ENCODE data around the gene F7.
"Not testable (repeated sequence)": the region's sequence is repeated elsewhere in the genome, so short reads cannot be mapped to it uniquely, and the experiment has no call there.

Gene F7

GRCh38 chr13:113153810-113154748, 48.5 kb downstream of the F7 start:
- DNase-seq (ENCODE audit: low read depth) = no peak

GRCh38 chr13:113155201-113155600, 49.6 kb downstream of the F7 start:
- no peak for DNase-seq (ENCODE audit: low read depth)

- no peak for DNase-seq (ENCODE audit: low read depth)
Observed at GRCh38 chr13:113155982-113156655, 50.5 kb downstream of the F7 start.

GRCh38 chr13:113157206-113157928, 51.8 kb downstream of the F7 start:
- DNase-seq (ENCODE audit: low read depth) = no peak

- no peak for DNase-seq (ENCODE audit: low read depth)
Observed at GRCh38 chr13:113157929-113158747, 52.5 kb downstream of the F7 start, which contains the start of gene PROZ. PROZ (plus strand) TSS chr13:113158648; CDS start chr13:113158661, 13 bp downstream.

- DNase-seq (ENCODE audit: low read depth) = no peak
Observed at GRCh38 chr13:113158946-113159345, 53.4 kb downstream of the F7 start.

GRCh38 chr13:113159701-113160100, 54.1 kb downstream of the F7 start:
- DNase-seq (ENCODE audit: low read depth) = no peak

- DNase-seq (ENCODE audit: low read depth) = no peak
Observed at GRCh38 chr13:113160983-113161382, 55.4 kb downstream of the F7 start.

GRCh38 chr13:113161433-113161832, 55.8 kb downstream of the F7 start:
- DNase-seq (ENCODE audit: low read depth) = no peak

GRCh38 chr13:113161975-113162374, 56.4 kb downstream of the F7 start:
- DNase-seq (ENCODE audit: low read depth) = not testable (repeated sequence)

GRCh38 chr13:113162783-113163685, 57.4 kb downstream of the F7 start:
- DNase-seq (ENCODE audit: low read depth) = no peak

GRCh38 chr13:113164492-113164891, 58.9 kb downstream of the F7 start:
- no peak for DNase-seq (ENCODE audit: low read depth)

- no peak for DNase-seq (ENCODE audit: low read depth)
Observed at GRCh38 chr13:113166266-113166665, 60.7 kb downstream of the F7 start.

- DNase-seq (ENCODE audit: low read depth) = no peak
Observed at GRCh38 chr13:113166681-113167080, 61.1 kb downstream of the F7 start.

- no peak for DNase-seq (ENCODE audit: low read depth)
Observed at GRCh38 chr13:113167155-113167554, 61.6 kb downstream of the F7 start.

- no peak for DNase-seq (ENCODE audit: low read depth)
Observed at GRCh38 chr13:113167575-113167974, 62.0 kb downstream of the F7 start.

GRCh38 chr13:113168211-113168610, 62.6 kb downstream of the F7 start:
- no peak for DNase-seq (ENCODE audit: low read depth)

GRCh38 chr13:113169277-113170272, 64.0 kb downstream of the F7 start:
- no peak for DNase-seq (ENCODE audit: low read depth)

All from HS-27A (cell line).